Upper lobe of left lung (tissue), 6 donors: Measurements from ENCODE around the gene ANXA6. TPM values are rescaled to one million over a fixed set of nuclear protein-coding genes. Genes with fewer than 3 reads are reported as not detected.
"Not testable (repeated sequence)": the region's sequence is repeated elsewhere in the genome, so short reads cannot be mapped to it uniquely, and the experiment has no call there.

Experiments
- ATAC-seq, 2 donors: fragments of 200-7000 bp; cut with Tn5 transposase; one replicate each; pipeline ENCODE4 v1.9.1; 2022; ENCODE audit warnings: mild to moderate bottlenecking in 2 of 2, moderate library complexity in 2 of 2; ENCODE audit not compliant: low FRiP score in 2 of 2
- DNase-seq, 2 donors: peaks; one replicate each; pipeline ENCODE4 v3.0.0-alpha.2; 2019 to 2020
- H3K27ac ChIP-seq, 4 donors: fragments of 200-600 bp; sonication (generic); one replicate each; pipeline ENCODE4 v1.5.1; 2016 to 2019
- H3K27me3 ChIP-seq, 4 donors: fragments of 200-600 bp; sonication (generic); one replicate each; pipeline ENCODE4 v1.5.1; 2017 to 2019
- H3K36me3 ChIP-seq, 4 donors: fragments of 200-600 bp; sonication (generic); one replicate each; pipeline ENCODE4 v1.5.1; 2016 to 2019
- H3K4me1 ChIP-seq, 4 donors: fragments of 200-600 bp; sonication (generic); one replicate each; pipeline ENCODE4 v1.5.1; 2018 to 2019
- H3K4me3 ChIP-seq, 4 donors: fragments of 200-600 bp; sonication (generic); one replicate each; pipeline ENCODE4 v1.5.1; 2017 to 2019; ENCODE audit warnings: mild to moderate bottlenecking in 2 of 4, moderate library complexity in 1 of 4
- H3K9me3 ChIP-seq, 4 donors: fragments of 200-600 bp; sonication (generic); one replicate each; pipeline ENCODE4 v1.5.1; 2018 to 2019
- EP300 ChIP-seq, 4 donors: sonication (generic); formaldehyde crosslinking; IDR thresholded peaks; one replicate each; pipeline ENCODE4 v1.5.1; 2017; ENCODE audit warnings: antibody characterized with exemption in 4 of 4, control low read depth in 2 of 4
- POLR2A ChIP-seq, 4 donors: fragments of 450-650 bp; IDR thresholded peaks; one replicate each; pipeline ENCODE4 v1.5.1; 2016 to 2017; ENCODE audit warnings: antibody characterized with exemption in 4 of 4, mild to moderate bottlenecking in 2 of 4
- POLR2AphosphoS5 ChIP-seq, 2 donors: sonication (generic); formaldehyde crosslinking; IDR thresholded peaks; one replicate each; pipeline ENCODE4 v1.5.1; 2017; ENCODE audit warnings: antibody characterized with exemption in 2 of 2
- WGBS, 2 donors: methylation state at CpG; one replicate each; pipeline ENCODE4 v1.1.5; 2017 to 2018; 5-methylcytosine and 5-hydroxymethylcytosine counted together
- total RNA-seq, 6 donors: library from RNA; depleted of rRNA in 4 of 6; stranded (reverse); fragments of >200 nt in 4 of 6; gene quantifications; one replicate each; pipeline versions ENCODE4 v1.1.0 to v1.2.1, GENCODE V29; 2016 to 2021
- TF ChIP-seq, protein P1 (sequence below), 6 experiments: fragments of 450-650 bp in 4 of 6; fragments of 200-600 bp in 2 of 6; sonication (generic) in 2 of 6; IDR thresholded peaks; one replicate each; pipeline ENCODE4 v1.5.1; 2016 to 2019; ENCODE audit warnings: antibody characterized with exemption in 6 of 6
- donor health status: DM: no; HTN: no; CAD: no; lungs with moderate emphysema.
- donor health status: DM: no; HTN: yes; CAD: no; lungs with severe emphysema.

ANXA6 gene
- total RNA-seq, 6 donors from 2014 or later = 68.5 to 176 (median 84.5) TPM

DNA sequence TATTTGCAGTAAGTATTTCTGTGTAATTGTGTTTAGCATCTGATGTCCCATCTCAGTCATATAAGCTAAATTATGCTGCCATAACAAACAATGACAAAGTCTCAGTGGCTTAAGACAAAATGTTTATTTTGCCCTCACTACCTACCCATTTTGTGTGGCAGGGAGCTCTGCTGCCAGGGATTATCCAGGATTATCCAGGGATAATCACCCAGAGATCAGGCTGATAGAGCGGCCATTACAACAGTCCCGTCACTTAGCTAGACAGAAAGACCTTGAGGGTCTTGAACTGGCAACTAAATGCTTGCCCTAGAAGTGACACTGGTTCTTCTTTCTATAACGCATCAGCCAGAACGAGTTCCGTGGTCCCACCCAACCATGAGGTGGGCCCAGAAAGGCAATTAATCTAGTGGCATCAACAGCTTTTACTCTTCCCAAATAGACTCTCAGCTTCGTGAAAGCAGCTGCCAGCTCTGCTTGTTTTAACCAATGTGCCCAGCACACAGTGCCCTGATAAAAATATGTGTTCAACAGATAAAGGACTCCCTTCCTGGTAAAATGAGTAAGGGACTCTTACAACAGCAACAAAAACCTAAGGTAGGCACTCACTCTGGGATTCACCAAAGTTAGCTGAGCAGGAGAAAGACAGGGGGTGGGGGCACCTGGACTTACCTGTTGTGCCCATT lies 43.5 kb upstream of the ANXA6 start:
- 95% methylated on average over 6 of the region's 6 CpGs for WGBS, 2 donors
- ATAC-seq (no peak), DNase-seq (no peak)
- Histone ChIP-seq H3K27ac (no peak overlapping the region), H3K4me3 (no peak overlapping the region), H3K27me3 (no peaks in the 10 kb centered on the region), H3K9me3 (no peaks in the 10 kb centered on the region), H3K4me1 (peaks cover 12 to 20% (median 16%) of the 10 kb centered on the region in 4 donors), H3K36me3 (peaks cover 6 to 63% (median 34%) of the 10 kb centered on the region in 4 donors)
- TF ChIP-seq POLR2A (IDR thresholded peaks at IDR 0.05) (no peak), EP300 (IDR thresholded peaks at IDR 0.05) (no peak), POLR2AphosphoS5 (IDR thresholded peaks at IDR 0.05) (no peak)
- TF ChIP-seq, protein P1, sequence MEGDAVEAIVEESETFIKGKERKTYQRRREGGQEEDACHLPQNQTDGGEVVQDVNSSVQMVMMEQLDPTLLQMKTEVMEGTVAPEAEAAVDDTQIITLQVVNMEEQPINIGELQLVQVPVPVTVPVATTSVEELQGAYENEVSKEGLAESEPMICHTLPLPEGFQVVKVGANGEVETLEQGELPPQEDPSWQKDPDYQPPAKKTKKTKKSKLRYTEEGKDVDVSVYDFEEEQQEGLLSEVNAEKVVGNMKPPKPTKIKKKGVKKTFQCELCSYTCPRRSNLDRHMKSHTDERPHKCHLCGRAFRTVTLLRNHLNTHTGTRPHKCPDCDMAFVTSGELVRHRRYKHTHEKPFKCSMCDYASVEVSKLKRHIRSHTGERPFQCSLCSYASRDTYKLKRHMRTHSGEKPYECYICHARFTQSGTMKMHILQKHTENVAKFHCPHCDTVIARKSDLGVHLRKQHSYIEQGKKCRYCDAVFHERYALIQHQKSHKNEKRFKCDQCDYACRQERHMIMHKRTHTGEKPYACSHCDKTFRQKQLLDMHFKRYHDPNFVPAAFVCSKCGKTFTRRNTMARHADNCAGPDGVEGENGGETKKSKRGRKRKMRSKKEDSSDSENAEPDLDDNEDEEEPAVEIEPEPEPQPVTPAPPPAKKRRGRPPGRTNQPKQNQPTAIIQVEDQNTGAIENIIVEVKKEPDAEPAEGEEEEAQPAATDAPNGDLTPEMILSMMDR (IDR thresholded peaks at IDR 0.05) = no peak

DNA sequence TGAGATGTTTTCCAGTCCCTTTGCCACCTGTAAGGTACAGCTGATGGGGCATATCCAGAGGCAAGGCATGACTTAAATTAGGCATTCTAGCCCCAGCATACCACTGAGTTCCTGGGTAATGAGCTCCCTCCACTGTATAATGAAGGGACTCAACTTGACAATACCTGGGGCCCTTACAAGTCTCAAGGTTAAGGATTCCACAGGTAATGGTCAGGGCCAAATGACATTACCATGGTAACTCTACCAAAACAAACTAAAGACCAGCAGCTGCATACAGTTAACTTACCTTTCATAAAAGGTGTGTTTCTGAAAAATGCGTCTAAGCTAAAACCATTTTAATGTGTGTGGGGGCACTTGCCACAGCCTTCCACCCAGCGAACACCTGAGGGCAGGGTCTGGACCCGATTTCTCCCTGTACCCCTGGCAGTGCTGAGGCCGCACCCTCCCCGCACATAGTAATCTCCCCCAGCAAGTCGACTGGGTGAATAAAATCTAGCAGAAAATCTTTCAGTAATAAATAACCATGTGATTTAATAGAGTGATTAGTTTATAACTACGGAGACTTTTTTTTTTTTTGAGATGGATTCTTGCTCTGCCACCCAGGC lies 42.1 kb upstream of the ANXA6 start:
- H3K36me3 ChIP-seq = peaks cover 6 to 62% (median 34%) of the 10 kb centered on the region in 4 donors

DNA sequence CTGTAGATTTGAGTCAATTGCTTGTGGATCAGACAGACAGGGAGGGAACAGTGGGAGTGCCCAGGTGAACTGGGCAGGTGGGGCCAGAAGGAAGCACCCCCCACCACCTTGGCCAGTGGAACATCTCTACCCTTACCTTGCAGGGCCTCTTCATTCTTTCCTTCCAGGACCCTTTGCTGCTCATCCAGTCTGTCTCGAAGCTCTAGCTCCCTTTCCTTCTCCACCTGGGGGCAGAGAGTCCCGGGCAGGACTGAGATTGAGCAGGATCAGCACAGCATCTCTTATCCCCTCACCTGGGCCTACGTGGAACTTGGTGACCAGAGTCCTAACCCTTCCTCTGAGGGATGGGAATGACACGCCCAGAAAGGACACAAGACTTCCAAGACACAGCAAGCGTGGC lies 41.3 kb upstream of the ANXA6 start:
- no peak for TF ChIP-seq POLR2A (IDR thresholded peaks at IDR 0.05)
- ATAC-seq (no peak), DNase-seq (peak in 1 of 2 donors; percentile 16)
- WGBS, 2 donors = 87 to 93% methylated on average over 5 of the region's 5 CpGs
- Histone ChIP-seq H3K9me3 (no peaks in the 10 kb centered on the region), H3K4me1 (peaks cover 16 to 28% (median 19%) of the 10 kb centered on the region in 4 donors), H3K27me3 (no peaks in the 10 kb centered on the region), H3K4me3 (no peak overlapping the region), H3K27ac (peak overlapping the region in 1 of 4 donors; percentile 23), H3K36me3 (peaks cover 6 to 62% (median 34%) of the 10 kb centered on the region in 4 donors)

More for the DNA sequence above, 42.1 kb upstream of the ANXA6 start:
- ATAC-seq (no peak), DNase-seq (peak in 1 of 2 donors; percentile 4)
- no peak for TF ChIP-seq POLR2AphosphoS5 (IDR thresholded peaks at IDR 0.05)
- TF ChIP-seq, protein P1 (IDR thresholded peaks at IDR 0.05) = no peak
- TF ChIP-seq POLR2A (IDR thresholded peaks at IDR 0.05) = no peak
- no peak for TF ChIP-seq EP300 (IDR thresholded peaks at IDR 0.05)
- H3K9me3 ChIP-seq = no peaks in the 10 kb centered on the region
- H3K4me3 ChIP-seq = no peak overlapping the region
- peaks cover 16 to 28% (median 19%) of the 10 kb centered on the region in 4 donors for H3K4me1 ChIP-seq
- WGBS, 2 donors = 86 to 91% methylated on average over 7 of the region's 7 CpGs
- no peaks in the 10 kb centered on the region for H3K27me3 ChIP-seq
- peak overlapping the region in 1 of 4 donors; percentile 23 for H3K27ac ChIP-seq

DNA sequence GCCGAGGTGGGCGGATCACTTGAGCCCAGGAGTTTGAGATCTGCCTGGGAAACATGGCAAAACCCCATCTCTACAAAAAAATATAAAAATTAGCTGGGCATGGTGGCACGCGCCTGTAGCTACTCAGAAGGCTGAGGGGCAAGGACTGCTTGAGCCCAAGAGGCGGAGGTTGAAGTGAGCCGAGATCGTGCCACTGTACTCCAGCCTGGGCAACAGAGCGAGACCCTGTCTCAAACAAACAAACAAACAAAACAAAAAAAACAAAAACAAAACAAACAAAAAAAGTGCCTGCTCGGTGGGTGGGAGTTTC lies 39.7 kb upstream of the ANXA6 start:
- H3K4me1 ChIP-seq = peaks cover 10 to 18% (median 13%) of the 10 kb centered on the region in 4 donors
- ATAC-seq, H3K4me3 ChIP-seq, H3K9me3 ChIP-seq, H3K27me3 ChIP-seq: not testable (repeated sequence)
- peak overlapping the region in 2 of 4 donors; percentile 76 to 78 for H3K27ac ChIP-seq
- peak in 1 of 2 donors; percentile 16 for DNase-seq
- peaks cover 6 to 67% (median 31%) of the 10 kb centered on the region in 4 donors for H3K36me3 ChIP-seq
- WGBS, 2 donors = 94 to 95% methylated on average over 9 of the region's 9 CpGs

DNA sequence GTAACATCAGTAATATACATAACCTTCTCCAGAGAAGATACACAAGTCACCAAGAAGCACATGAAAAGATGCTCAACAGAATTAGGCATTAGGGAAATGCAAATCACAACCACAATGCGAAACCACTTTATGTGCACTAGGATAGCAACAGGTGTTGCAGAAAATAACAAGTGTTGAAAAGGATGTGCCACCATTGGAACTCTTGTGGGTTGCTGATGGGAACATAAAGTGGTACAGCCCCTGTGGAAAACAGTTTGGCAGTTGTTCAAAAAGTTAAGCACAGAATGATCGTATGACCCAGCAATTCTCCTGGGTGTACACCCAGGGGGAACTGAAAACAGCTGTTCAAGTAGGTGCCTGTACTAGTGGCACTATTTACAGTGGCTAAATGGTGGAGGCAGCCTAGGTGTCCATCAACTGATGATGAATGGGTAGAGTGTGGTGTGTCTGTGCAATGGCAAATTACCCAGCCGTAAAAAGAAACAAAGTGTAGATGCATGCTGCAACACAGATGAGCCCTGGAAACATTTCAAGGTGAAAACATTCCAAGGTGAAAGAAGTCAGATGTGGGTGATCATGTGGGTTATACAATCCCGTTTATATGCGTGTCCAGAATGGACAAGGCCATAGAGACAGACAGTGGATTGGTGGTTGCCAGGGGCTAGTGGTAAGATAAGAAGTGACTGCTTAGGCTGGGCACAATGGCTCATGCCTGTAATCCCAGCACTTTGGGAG lies 39.1 kb upstream of the ANXA6 start:
- H3K4me1 ChIP-seq = peaks cover 10 to 17% (median 13%) of the 10 kb centered on the region in 4 donors
- H3K27ac ChIP-seq = peak overlapping the region; percentile 3 to 78 (median 60)
- ATAC-seq = peak; percentile 11 to 49
- peak in 1 of 2 donors; percentile 21 for DNase-seq
- no peak overlapping the region for H3K4me3 ChIP-seq
- WGBS, 2 donors = 77 to 83% methylated on average over 5 of the region's 5 CpGs
- peaks cover 6 to 67% (median 29%) of the 10 kb centered on the region in 4 donors for H3K36me3 ChIP-seq
- H3K9me3 ChIP-seq = peaks cover 0 to 4% (median 0%) of the 10 kb centered on the region in 4 donors
- H3K27me3 ChIP-seq = no peaks in the 10 kb centered on the region
- no peak for TF ChIP-seq EP300 (IDR thresholded peaks at IDR 0.05)
- no peak for TF ChIP-seq POLR2A (IDR thresholded peaks at IDR 0.05)

DNA sequence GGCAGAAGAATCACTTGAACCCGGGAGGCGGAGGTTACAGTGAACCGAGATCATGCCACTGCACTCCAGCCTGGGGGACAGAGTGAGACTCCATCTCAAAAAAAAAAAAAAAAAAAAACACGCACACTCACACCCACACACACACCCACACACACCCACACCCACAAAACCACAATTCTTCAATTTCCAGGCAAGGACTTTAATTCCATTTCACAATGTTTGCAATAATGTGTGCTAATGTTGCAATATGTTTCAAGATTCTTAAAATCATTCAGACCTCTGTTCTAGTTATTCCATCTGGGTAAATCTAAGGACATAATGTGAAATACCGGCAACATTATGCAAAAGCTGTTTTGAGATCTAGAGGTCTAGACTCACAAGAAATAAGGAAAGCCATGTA lies 38.0 kb upstream of the ANXA6 start:
- ATAC-seq (peak; percentile 59 to 79), DNase-seq (peak in 1 of 2 donors; percentile 28)
- H3K4me1 ChIP-seq = peaks cover 10 to 17% (median 13%) of the 10 kb centered on the region in 4 donors
- peak overlapping the region in 3 of 4 donors; percentile 57 to 78 (median 76) for H3K27ac ChIP-seq
- 51 to 73% methylated on average over 5 of the region's 5 CpGs for WGBS, 2 donors
- H3K9me3 ChIP-seq = peaks cover 0 to 4% (median 0%) of the 10 kb centered on the region in 4 donors
- no peak overlapping the region for H3K4me3 ChIP-seq
- TF ChIP-seq POLR2A (IDR thresholded peaks at IDR 0.05) = no peak
- TF ChIP-seq EP300 (IDR thresholded peaks at IDR 0.05) = peak; percentile 40 to 85 (median 52)
- peak in 1 of 2 donors; percentile 88 for TF ChIP-seq POLR2AphosphoS5 (IDR thresholded peaks at IDR 0.05)
- peaks cover under 1 to 60% (median 19%) of the 10 kb centered on the region in 4 donors for H3K36me3 ChIP-seq
- H3K27me3 ChIP-seq = no peaks in the 10 kb centered on the region
